ENCODE data around the gene CHST4.

GRCh38 chr16:71585318-71585703 is 59.1 kb downstream of the CHST4 start:
- TF ChIP-seq CTCF (conservative IDR thresholded peaks at IDR 0.05; ENCODE audit: low read depth, low read length), result no peak
- TF ChIP-seq EZH2 (IDR thresholded peaks at IDR 0.05; ENCODE audit: low read length, unreplicated experiment), result no peak
- no peak for TF ChIP-seq EZH2phosphoT487 (IDR thresholded peaks at IDR 0.05; ENCODE audit: borderline replicate concordance, low read length)

Measured in PC-3 (cell line).